Erythroblast (primary cell): Measurements from ENCODE around the gene PROX2.

ENCODE experiments used
- GATA1 ChIP-seq: IDR thresholded peaks from 2 replicates; pipeline ENCODE4 v1.6.1; 2011; ENCODE audit warnings: low read depth, mild to moderate bottlenecking, control low read depth, low read length, moderate library complexity
- POLR2A ChIP-seq: IDR thresholded peaks from 2 replicates; pipeline ENCODE4 v1.6.1; 2011; ENCODE audit warnings: mild to moderate bottlenecking, low read length

GRCh38 chr14:74892745-74893144 is 16.8 kb upstream of the PROX2 start:
- TF ChIP-seq POLR2A (no peak), GATA1 (no peak)
